ENCODE measurements around the gene KIF22. TPM values are rescaled to one million over a fixed set of nuclear protein-coding genes. Genes with fewer than 3 reads are reported as not detected.

The KIF22 gene
- total RNA-seq, 1 donor from 2014 or later: 40.7 TPM

- no peak for DNase-seq (ENCODE audit: low spot score)
- Mint-ChIP-seq H3K27ac (ENCODE audit: unreplicated experiment) (peak overlapping the region; percentile 36), H3K4me1 (ENCODE audit: unreplicated experiment) (peaks cover 31% of the 10 kb centered on the region), H3K9me3 (ENCODE audit: unreplicated experiment) (no peaks in the 10 kb centered on the region), H3K36me3 (ENCODE audit: low read depth, unreplicated experiment) (peaks cover 20% of the 10 kb centered on the region), H3K27me3 (ENCODE audit: unreplicated experiment) (peaks cover 8% of the 10 kb centered on the region), H3K4me3 (ENCODE audit: unreplicated experiment) (peak overlapping the region; percentile 40)
- TF ChIP-seq CTCF (IDR thresholded peaks at IDR 0.05; ENCODE audit: unreplicated experiment): no peak
These were observed 29.0 kb downstream of the KIF22 start for GRCh38 chr16:29819506-29819905.

- peaks cover 11% of the 10 kb centered on the region for H3K27me3 Mint-ChIP-seq (ENCODE audit: unreplicated experiment)
- peaks cover 20% of the 10 kb centered on the region for H3K36me3 Mint-ChIP-seq (ENCODE audit: low read depth, unreplicated experiment)
- DNase-seq (ENCODE audit: low spot score): no peak
- H3K27ac Mint-ChIP-seq (ENCODE audit: unreplicated experiment): peak within 1 kb of the TSS; percentile 36
- peaks cover 27% of the 10 kb centered on the region for H3K4me1 Mint-ChIP-seq (ENCODE audit: unreplicated experiment)
- no peaks in the 10 kb centered on the region for H3K9me3 Mint-ChIP-seq (ENCODE audit: unreplicated experiment)
- TF ChIP-seq CTCF (IDR thresholded peaks at IDR 0.05; ENCODE audit: unreplicated experiment): no peak
- peak within 1 kb of the TSS; percentile 68 for H3K4me3 Mint-ChIP-seq (ENCODE audit: unreplicated experiment)
These were observed 29.7 kb downstream of the KIF22 start, which contains the start of gene MVP for GRCh38 chr16:29820271-29820701. MVP (plus strand) TSS chr16:29820462; CDS start chr16:29830550, 10,088 bp downstream.

GRCh38 chr16:29820730-29821642 is 30.4 kb downstream of the KIF22 start:
- Mint-ChIP-seq H3K4me3 (ENCODE audit: unreplicated experiment) (no peak overlapping the region), H3K9me3 (ENCODE audit: unreplicated experiment) (no peaks in the 10 kb centered on the region), H3K4me1 (ENCODE audit: unreplicated experiment) (peaks cover 26% of the 10 kb centered on the region)

GRCh38 chr16:29821643-29822115 is 31.1 kb downstream of the KIF22 start:
- peaks cover 9% of the 10 kb centered on the region for H3K27me3 Mint-ChIP-seq (ENCODE audit: unreplicated experiment)
- TF ChIP-seq CTCF (IDR thresholded peaks at IDR 0.05; ENCODE audit: unreplicated experiment): no peak
- peaks cover 20% of the 10 kb centered on the region for H3K36me3 Mint-ChIP-seq (ENCODE audit: low read depth, unreplicated experiment)
- H3K27ac Mint-ChIP-seq (ENCODE audit: unreplicated experiment): no peak overlapping the region
- H3K9me3 Mint-ChIP-seq (ENCODE audit: unreplicated experiment): no peaks in the 10 kb centered on the region
- DNase-seq (ENCODE audit: low spot score): no peak
- H3K4me1 Mint-ChIP-seq (ENCODE audit: unreplicated experiment): peaks cover 26% of the 10 kb centered on the region
- no peak overlapping the region for H3K4me3 Mint-ChIP-seq (ENCODE audit: unreplicated experiment)

More at GRCh38 chr16:29820730-29821642, 30.4 kb downstream of the KIF22 start:
- Mint-ChIP-seq H3K36me3 (ENCODE audit: low read depth, unreplicated experiment) (peaks cover 20% of the 10 kb centered on the region), H3K27me3 (ENCODE audit: unreplicated experiment) (peaks cover 10% of the 10 kb centered on the region), H3K27ac (ENCODE audit: unreplicated experiment) (no peak overlapping the region)
- DNase-seq (ENCODE audit: low spot score): no peak
- no peak for TF ChIP-seq CTCF (IDR thresholded peaks at IDR 0.05; ENCODE audit: unreplicated experiment)
